Mesodermal cell (in vitro differentiated cells): ENCODE measurements around the gene ACVRL1.
A peak's percentile ranks its signal among the peaks of the same experiment; 100 is the strongest.

Experiments used
- H3K27ac ChIP-seq: 2 replicates; pipeline ENCODE4 v1.7.0; 2013; ENCODE audit warnings: mild to moderate bottlenecking, low read depth, low read length, moderate library complexity; ENCODE audit not compliant: severe bottlenecking
- H3K36me3 ChIP-seq: 2 replicates; pipeline ENCODE4 v1.7.1; 2013; ENCODE audit warnings: mild to moderate bottlenecking, low read length, moderate library complexity; ENCODE audit not compliant: control insufficient read depth, insufficient read depth
- H3K4me1 ChIP-seq: one replicate; pipeline ENCODE4 v1.7.1; 2013; ENCODE audit warnings: mild to moderate bottlenecking, low read length; ENCODE audit not compliant: insufficient read depth, control insufficient read depth, poor library complexity, severe bottlenecking
- H3K4me3 ChIP-seq: 2 replicates; pipeline ENCODE4 v1.7.0; 2013; ENCODE audit warnings: low read length, control low read depth, mild to moderate bottlenecking; ENCODE audit not compliant: insufficient read depth, poor library complexity, severe bottlenecking; ENCODE audit errors: extremely low read depth
- H3K9me3 ChIP-seq: 2 replicates; pipeline ENCODE4 v1.7.1; 2013; ENCODE audit warnings: mild to moderate bottlenecking, low read length, moderate library complexity; ENCODE audit not compliant: control insufficient read depth
- WGBS, 2 experiments: methylation state at CpG; one replicate each; pipeline ENCODE4 v1.1.5; 2013; ENCODE audit warnings: missing lambda C conversion rate in 2 of 2; ENCODE audit not compliant: insufficient coverage in 2 of 2; 5-methylcytosine and 5-hydroxymethylcytosine counted together

Gene ACVRL1

DNA sequence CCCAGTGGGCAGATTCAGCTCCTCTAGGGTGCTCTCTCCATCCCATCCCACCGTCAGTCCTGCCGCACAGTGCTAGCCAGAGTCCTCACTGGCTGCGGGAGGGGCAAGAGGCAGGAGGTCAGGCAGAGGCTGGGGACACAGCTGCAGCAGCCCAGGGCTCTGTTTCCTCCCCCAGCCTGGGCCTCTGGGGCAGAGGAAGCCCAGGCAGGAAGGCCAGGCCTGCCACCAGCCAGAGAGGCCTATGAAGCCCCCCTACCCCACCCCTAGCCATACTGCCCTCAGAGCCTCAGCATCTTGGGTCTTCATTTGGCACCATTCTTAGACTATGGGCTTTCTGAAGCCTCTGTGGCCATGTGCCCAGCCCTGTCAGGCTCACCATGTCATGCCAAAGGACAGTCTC, 3.4 kb downstream of the ACVRL1 start:
- peak overlapping the region; percentile 88 for H3K27ac ChIP-seq
- no peak overlapping the region for H3K4me3 ChIP-seq
- H3K36me3 ChIP-seq = peaks cover 9% of the 10 kb centered on the region
- 60 to 100% methylated on average over 2 to 3 of the region's 3 CpGs for WGBS, 2 experiments
- H3K4me1 ChIP-seq = peaks cover 50% of the 10 kb centered on the region
- H3K9me3 ChIP-seq = no peaks in the 10 kb centered on the region

DNA sequence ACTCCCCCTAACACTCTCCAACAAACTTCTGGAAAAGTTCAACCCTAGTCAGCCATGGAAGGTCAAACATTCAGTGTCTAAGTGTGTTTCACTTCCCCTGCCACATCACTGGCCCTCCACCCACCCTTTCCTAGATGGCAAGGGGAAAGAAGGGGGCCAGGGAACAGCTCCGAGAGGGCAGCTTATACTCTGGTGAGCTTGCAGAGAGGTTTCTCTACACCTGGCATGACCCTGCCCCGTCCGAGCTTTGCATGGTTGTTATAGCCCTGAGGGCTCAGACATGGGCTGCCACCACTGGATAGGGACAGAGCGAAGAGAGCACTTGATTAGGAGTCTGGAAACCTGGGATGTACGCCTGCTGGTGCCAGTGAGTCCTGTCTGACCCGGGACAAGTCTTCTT, 4.0 kb downstream of the ACVRL1 start:
- H3K4me3 ChIP-seq = no peak overlapping the region
- peak overlapping the region; percentile 88 for H3K27ac ChIP-seq
- no peaks in the 10 kb centered on the region for H3K9me3 ChIP-seq
- H3K4me1 ChIP-seq = peaks cover 44% of the 10 kb centered on the region
- peaks cover 15% of the 10 kb centered on the region for H3K36me3 ChIP-seq
- WGBS, 2 experiments = 87 to 93% methylated on average over 5 of the region's 6 CpGs

DNA sequence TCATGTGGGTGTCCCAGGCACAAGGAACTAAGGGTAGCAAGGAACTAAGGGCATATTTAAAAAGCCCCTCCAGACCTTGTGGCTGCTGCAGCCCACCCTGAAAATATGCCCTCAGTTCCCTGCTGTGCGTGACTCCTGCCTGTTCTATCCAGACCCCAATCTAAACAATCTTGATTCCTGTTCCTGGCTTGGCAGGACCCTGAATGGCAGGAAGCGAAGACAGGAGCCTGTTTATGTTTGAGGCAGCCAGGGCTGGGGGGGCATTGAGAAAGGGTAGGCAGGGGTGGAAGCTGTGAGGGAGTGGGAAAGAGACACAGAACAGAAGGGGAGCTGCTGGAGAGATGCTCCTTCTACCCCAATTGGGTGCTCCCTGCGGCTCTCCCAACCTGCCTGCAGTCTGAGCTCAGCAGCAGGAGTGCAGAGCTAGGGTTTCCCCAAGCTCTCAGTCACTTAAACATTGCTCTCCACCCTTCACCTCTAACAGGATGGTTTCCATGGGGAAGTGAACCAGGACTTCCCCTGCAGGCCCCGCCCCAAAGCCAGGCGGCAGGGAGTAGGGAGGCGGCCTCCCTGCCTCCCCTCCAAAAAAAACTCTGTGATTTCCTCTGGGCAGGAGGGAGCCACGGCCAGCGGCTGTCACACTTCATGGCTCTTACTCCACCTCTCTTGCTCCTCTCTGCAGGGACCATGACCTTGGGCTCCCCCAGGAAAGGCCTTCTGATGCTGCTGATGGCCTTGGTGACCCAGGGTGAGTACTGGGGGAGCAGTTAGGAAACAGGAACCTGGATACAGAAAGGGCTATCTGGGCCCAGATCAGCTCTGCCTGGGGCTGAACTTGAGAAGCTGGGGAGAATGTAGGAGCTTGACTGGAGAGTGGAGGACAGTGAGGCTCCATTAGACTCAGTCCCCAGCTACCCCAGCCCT, 4.7 kb downstream of the ACVRL1 start:
- H3K27ac ChIP-seq = peak overlapping the region; percentile 88
- peaks cover 15% of the 10 kb centered on the region for H3K36me3 ChIP-seq
- peaks cover 41% of the 10 kb centered on the region for H3K4me1 ChIP-seq
- H3K9me3 ChIP-seq = no peaks in the 10 kb centered on the region
- H3K4me3 ChIP-seq = peak overlapping the region; percentile 22
- 40 to 59% methylated on average over 3 to 6 of the region's 8 CpGs for WGBS, 2 experiments

DNA sequence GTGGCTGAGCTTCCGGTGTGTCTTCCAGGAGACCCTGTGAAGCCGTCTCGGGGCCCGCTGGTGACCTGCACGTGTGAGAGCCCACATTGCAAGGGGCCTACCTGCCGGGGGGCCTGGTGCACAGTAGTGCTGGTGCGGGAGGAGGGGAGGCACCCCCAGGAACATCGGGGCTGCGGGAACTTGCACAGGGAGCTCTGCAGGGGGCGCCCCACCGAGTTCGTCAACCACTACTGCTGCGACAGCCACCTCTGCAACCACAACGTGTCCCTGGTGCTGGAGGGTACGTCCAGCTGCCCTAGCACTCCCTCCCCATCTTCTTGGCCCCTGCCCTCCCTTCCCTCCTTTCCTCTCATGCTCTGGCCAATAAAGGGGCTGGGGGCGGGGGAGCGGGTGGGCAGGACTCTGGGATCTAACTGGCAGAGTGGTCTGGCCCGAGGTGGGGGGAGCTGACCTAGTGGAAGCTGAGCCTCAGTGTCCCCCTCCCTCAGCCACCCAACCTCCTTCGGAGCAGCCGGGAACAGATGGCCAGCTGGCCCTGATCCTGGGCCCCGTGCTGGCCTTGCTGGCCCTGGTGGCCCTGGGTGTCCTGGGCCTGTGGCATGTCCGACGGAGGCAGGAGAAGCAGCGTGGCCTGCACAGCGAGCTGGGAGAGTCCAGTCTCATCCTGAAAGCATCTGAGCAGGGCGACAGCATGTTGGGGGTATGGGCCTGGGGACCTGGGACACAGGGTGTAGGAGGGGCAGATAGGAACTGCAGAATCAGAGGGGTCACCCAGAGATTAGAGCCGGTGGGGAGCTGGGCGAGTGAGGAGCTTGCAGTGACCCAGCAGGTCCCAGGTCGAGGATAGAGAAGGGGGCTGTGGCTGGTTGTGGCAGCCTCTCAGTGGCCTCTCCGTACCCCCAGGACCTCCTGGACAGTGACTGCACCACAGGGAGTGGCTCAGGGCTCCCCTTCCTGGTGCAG, 6.0 kb downstream of the ACVRL1 start:
- WGBS, 2 experiments = 82 to 85% methylated on average over 25 to 26 of the region's 30 CpGs
- no peaks in the 10 kb centered on the region for H3K9me3 ChIP-seq
- H3K4me1 ChIP-seq = peaks cover 41% of the 10 kb centered on the region
- peak overlapping the region; percentile 22 for H3K4me3 ChIP-seq
- no peak overlapping the region for H3K27ac ChIP-seq
- peaks cover 18% of the 10 kb centered on the region for H3K36me3 ChIP-seq

DNA sequence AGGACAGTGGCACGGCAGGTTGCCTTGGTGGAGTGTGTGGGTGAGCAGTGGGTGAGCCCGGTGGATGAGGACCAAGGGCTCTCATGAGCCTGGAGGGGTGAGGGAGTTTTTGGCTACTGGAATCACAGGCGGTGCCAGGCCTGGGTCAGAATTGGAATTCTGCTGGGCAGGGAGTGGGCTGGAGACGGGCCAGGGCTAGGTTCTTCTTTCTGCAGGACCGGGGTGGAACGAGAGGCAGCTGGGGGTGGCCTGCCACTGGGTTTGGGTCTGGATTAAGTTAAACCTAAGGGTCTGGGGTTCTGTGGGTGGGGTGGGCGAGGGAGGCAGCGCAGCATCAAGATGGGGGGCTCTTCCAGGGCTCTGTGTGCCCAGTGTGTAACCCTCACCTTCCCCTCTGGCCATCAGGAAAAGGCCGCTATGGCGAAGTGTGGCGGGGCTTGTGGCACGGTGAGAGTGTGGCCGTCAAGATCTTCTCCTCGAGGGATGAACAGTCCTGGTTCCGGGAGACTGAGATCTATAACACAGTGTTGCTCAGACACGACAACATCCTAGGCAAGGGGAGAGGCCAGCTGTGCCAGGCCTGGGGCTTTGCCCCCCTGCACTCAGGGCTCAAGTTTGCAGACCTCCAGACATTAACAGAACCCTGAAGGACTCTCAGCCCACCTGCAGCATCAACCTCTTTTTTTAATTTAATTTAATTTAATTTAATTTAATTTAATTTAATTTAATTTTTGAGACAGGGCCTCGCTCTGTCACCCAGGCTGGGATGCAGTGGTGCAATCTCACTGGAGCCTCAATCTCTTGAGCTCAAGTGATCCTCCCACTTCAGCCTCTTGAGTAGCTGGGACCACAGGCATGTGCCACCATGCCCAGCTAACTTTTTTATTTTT, 7.0 kb downstream of the ACVRL1 start:
- Histone ChIP-seq H3K4me1 (peaks cover 41% of the 10 kb centered on the region), H3K27ac (no peak overlapping the region), H3K4me3 (no peak overlapping the region), H3K36me3 (peaks cover 26% of the 10 kb centered on the region), H3K9me3 (no peaks in the 10 kb centered on the region)
- WGBS, 2 experiments = 97 to 99% methylated on average over 17 of the region's 17 CpGs

DNA sequence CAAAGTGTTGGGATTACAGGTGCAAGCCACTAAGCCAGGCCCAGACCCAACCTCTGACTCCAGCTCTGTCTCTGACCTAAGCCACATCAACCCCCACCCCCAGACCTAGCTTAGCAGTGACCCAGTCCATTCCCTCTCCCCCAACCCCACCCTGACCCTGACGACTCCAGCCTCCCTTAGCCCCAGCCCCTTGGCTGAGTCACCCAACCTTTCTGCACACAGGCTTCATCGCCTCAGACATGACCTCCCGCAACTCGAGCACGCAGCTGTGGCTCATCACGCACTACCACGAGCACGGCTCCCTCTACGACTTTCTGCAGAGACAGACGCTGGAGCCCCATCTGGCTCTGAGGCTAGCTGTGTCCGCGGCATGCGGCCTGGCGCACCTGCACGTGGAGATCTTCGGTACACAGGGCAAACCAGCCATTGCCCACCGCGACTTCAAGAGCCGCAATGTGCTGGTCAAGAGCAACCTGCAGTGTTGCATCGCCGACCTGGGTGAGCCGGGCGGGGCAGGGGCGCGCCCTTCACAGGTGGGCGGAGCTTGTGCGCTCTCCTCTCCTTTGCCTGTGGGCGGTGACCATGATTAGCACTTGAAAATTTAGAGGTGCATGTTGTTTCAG, 7.8 kb downstream of the ACVRL1 start:
- peaks cover 27% of the 10 kb centered on the region for H3K36me3 ChIP-seq
- 93 to 95% methylated on average over 25 of the region's 28 CpGs for WGBS, 2 experiments
- H3K27ac ChIP-seq = no peak overlapping the region
- H3K4me3 ChIP-seq = no peak overlapping the region
- H3K4me1 ChIP-seq = peaks cover 35% of the 10 kb centered on the region
- H3K9me3 ChIP-seq = no peaks in the 10 kb centered on the region

DNA sequence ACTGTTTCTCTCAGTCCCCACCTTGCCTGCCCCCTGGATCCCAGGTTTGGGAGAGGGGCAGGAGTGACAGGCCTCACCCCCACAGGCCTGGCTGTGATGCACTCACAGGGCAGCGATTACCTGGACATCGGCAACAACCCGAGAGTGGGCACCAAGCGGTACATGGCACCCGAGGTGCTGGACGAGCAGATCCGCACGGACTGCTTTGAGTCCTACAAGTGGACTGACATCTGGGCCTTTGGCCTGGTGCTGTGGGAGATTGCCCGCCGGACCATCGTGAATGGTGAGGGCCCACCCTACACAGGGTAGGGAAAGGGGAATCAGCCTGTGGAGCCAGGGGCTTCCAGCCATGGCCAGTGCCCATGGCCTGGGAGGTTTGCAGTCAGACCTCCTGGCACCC, 8.6 kb downstream of the ACVRL1 start:
- peaks cover 31% of the 10 kb centered on the region for H3K4me1 ChIP-seq
- no peak overlapping the region for H3K4me3 ChIP-seq
- H3K27ac ChIP-seq = no peak overlapping the region
- whole genome bisulfite sequencing, 2 experiments = 95 to 98% methylated on average over 11 of the region's 11 CpGs
- H3K9me3 ChIP-seq = no peaks in the 10 kb centered on the region
- H3K36me3 ChIP-seq = peaks cover 27% of the 10 kb centered on the region

DNA sequence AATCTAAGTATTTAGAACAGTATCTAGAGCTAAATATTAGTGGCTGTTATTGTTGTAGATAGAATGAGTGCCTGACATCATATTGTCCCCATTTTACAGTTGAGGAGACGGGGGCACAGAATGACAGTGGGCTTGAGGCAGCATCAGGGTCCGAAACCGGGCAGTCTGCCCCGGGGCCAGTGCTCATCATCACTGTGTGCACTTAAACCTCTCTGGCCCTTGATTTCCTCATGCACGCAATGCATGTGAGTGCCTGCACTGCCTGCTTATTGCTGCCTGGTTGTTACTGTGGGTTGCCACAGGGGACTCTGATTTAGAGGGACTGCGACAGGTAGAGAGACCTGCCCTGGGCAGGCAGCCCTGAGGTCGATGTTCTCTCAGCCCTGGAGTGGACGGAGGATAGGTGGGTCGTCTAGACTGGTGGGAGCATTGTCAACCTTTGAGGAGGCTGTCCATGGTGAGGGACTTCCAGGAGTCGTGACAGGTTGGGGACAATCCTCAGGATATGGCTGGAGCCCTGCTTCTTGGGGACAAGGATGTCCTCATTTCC, 9.8 kb downstream of the ACVRL1 start:
- 95 to 96% methylated on average over 8 to 9 of the region's 10 CpGs for WGBS, 2 experiments
- Histone ChIP-seq H3K9me3 (no peaks in the 10 kb centered on the region), H3K27ac (no peak overlapping the region), H3K4me1 (peaks cover 23% of the 10 kb centered on the region), H3K36me3 (peaks cover 27% of the 10 kb centered on the region), H3K4me3 (no peak overlapping the region)

DNA sequence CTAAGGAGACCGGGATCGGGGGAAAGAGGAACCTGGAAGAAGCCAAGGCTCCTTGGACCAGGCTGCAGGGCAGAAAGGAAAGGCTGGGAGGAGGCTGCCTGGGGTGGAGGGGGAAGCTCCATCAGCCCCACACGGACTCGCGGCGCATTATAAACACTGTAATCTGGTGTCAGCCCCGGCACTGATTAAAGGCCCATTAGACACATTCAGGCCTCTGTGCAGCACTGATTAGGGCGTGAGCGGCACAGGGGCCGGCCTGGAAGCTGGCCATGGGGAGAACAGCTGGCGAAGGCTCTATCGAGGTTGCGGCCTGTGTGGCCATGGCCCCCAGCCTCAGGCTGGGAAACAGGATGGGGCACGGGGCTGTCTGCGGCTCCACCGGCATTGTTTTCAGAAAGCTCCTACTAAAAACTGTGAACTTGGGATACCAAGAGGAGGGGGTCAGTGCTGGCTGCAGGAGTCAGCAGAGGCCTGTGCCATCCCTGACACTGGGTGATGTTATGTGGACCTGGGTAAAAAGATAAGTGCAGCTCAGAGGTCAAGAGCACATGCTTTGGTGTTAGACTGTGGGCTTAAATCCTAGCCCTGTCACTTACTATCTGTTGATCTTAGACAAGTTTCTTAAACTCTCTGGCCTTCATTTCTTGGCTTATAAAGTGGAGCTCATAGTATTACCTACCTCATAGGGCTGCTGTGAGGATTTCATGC, 10.6 kb downstream of the ACVRL1 start:
- Histone ChIP-seq H3K9me3 (no peaks in the 10 kb centered on the region), H3K4me1 (peaks cover 20% of the 10 kb centered on the region), H3K27ac (no peak overlapping the region), H3K4me3 (no peak overlapping the region), H3K36me3 (peaks cover 27% of the 10 kb centered on the region)
- WGBS, 2 experiments = 87 to 90% methylated on average over 13 to 16 of the region's 16 CpGs
